ENCODE results near the gene ANKRD34A. TPM values are rescaled to one million over a fixed set of nuclear protein-coding genes. Genes with fewer than 3 reads are reported as not detected.
A peak's percentile ranks its signal among the peaks of the same experiment; 100 is the strongest.

Gene ANKRD34A
- total and polyA plus RNA-seq, 4 donors = 0.06 to 0.17 (median 0.13) TPM; not detected in 1

GRCh38 chr1:145980457-145980994 lies 16.2 kb upstream of the ANKRD34A start:
- 36% methylated on average over 1 of the region's 1 CpG for WGBS
- no peak for DNase-seq (ENCODE audit: low spot score)
- Histone ChIP-seq H3K4me3 (ENCODE audit: low read depth in 1 of 3, low read length in 3 of 3) (no peak overlapping the region), H3K9ac (ENCODE audit: low read depth in 1 of 2, low read length in 2 of 2) (peak overlapping the region in 1 of 2 donors; percentile 54), H3K9me3 (ENCODE audit: control insufficient read depth in 4 of 4, low read length in 3 of 4) (no peaks in the 10 kb centered on the region), H3K27me3 (ENCODE audit: control insufficient read depth in 4 of 4, insufficient read depth in 4 of 4, low read length in 3 of 4) (no peaks in the 10 kb centered on the region), H3K36me3 (ENCODE audit: control insufficient read depth in 4 of 4, insufficient read depth in 3 of 4, low read depth in 1 of 4, low read length in 3 of 4) (peaks cover 0 to 8% (median 0%) of the 10 kb centered on the region in 4 donors), H3K4me1 (ENCODE audit: control insufficient read depth in 4 of 4, insufficient read depth in 4 of 4, low read length in 3 of 4) (peaks cover 19 to 47% (median 34%) of the 10 kb centered on the region in 4 donors), H3K27ac (ENCODE audit: low read depth in 1 of 2, low read length in 2 of 2) (peak overlapping the region; percentile 72 to 87)
- no peak for TF ChIP-seq GABPA (IDR thresholded peaks at IDR 0.05 in 1 of 2, conservative IDR thresholded peaks at IDR 0.05 in 1 of 2)
- TF ChIP-seq RXRA (IDR thresholded peaks at IDR 0.05) = peak; percentile 88 to 96
- TF ChIP-seq YY1 (IDR thresholded peaks at IDR 0.05) = no peak
- TF ChIP-seq MAX (IDR thresholded peaks at IDR 0.05) = peak; percentile 56
- TF ChIP-seq HNF4G (IDR thresholded peaks at IDR 0.05) = peak; percentile 57
- no peak for TF ChIP-seq FOXA1 (IDR thresholded peaks at IDR 0.05)
- TF ChIP-seq JUND (IDR thresholded peaks at IDR 0.05) = peak in 1 of 2 donors; percentile 70
- no peak for TF ChIP-seq ZBTB33 (IDR thresholded peaks at IDR 0.05)
- TF ChIP-seq SP1 (IDR thresholded peaks at IDR 0.05) = peak; percentile 67
- TF ChIP-seq HNF4A (conservative IDR thresholded peaks at IDR 0.05) = peak; percentile 82 to 88
- no peak for TF ChIP-seq RAD21 (IDR thresholded peaks at IDR 0.05)
- TF ChIP-seq NR2F2 (IDR thresholded peaks at IDR 0.05) = no peak
- TF ChIP-seq EGR1 (IDR thresholded peaks at IDR 0.05; ENCODE audit: low read depth in 2 of 2) = peak in 1 of 2 donors; percentile 58
- TF ChIP-seq, protein P1, sequence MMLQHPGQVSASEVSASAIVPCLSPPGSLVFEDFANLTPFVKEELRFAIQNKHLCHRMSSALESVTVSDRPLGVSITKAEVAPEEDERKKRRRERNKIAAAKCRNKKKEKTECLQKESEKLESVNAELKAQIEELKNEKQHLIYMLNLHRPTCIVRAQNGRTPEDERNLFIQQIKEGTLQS (IDR thresholded peaks at IDR 0.05) = no peak
- no peak for TF ChIP-seq CTCF (IDR thresholded peaks at IDR 0.05; ENCODE audit: low read depth, low read length, missing input control)
- no peak for TF ChIP-seq FOXA2 (IDR thresholded peaks at IDR 0.05)
- TF ChIP-seq REST (IDR thresholded peaks at IDR 0.05) = peak; percentile 19
- TF ChIP-seq TAF1 (conservative IDR thresholded peaks at IDR 0.05) = no peak

All from liver (tissue), 9 donors.